HepG2 (cell line): ENCODE measurements around the gene TXNRD2. TPM values are rescaled to one million over a fixed set of nuclear protein-coding genes. Genes with fewer than 3 reads are reported as not detected.
A peak's percentile ranks its signal among the peaks of the same experiment; 100 is the strongest.

Experiments used
- FIP1L1 ChIP-seq: fragments of 200-400 bp; formaldehyde crosslinking; IDR thresholded peaks from 2 replicates; pipeline ENCODE4 v1.6.1; 2018; ENCODE audit warnings: low read depth, mild to moderate bottlenecking, low read length, moderate library complexity, borderline replicate concordance; ENCODE audit not compliant: insufficient read depth
- GPN1 ChIP-seq: sonication (generic); formaldehyde crosslinking; IDR thresholded peaks from 2 replicates; pipeline ENCODE4 v1.5.1; 2020; ENCODE audit warnings: missing genetic modification reagents, borderline replicate concordance
- GZF1 ChIP-seq: sonication (generic); formaldehyde crosslinking; IDR thresholded peaks from 2 replicates; pipeline ENCODE4 v1.5.1; 2020; ENCODE audit warnings: mild to moderate bottlenecking, missing genetic modification reagents
- HOXD1 ChIP-seq: sonication (generic); formaldehyde crosslinking; IDR thresholded peaks from 2 replicates; pipeline ENCODE4 v1.5.0; 2020; ENCODE audit warnings: missing genetic modification reagents
- KLF15 ChIP-seq: sonication (generic); formaldehyde crosslinking; IDR thresholded peaks from 2 replicates; pipeline ENCODE4 v1.8.1; 2023; ENCODE audit warnings: borderline replicate concordance, mild to moderate bottlenecking, inconsistent platforms, missing genetic modification reagents, mixed read lengths
- PAX8 ChIP-seq: sonication (generic); formaldehyde crosslinking; IDR thresholded peaks from 2 replicates; pipeline ENCODE4 v1.8.0; 2022; ENCODE audit warnings: mild to moderate bottlenecking, missing genetic modification reagents, borderline replicate concordance
- PLRG1 ChIP-seq: fragments of 450-650 bp; conservative IDR thresholded peaks from 2 replicates; pipeline ENCODE4 v1.6.1; 2016
- RFX1 ChIP-seq: fragments of 450-650 bp; IDR thresholded peaks from 2 replicates; pipeline ENCODE4 v1.6.1; 2017
- SAFB2 ChIP-seq: sonication (generic); formaldehyde crosslinking; IDR thresholded peaks from 2 replicates; pipeline ENCODE4 v1.5.1; 2020; ENCODE audit warnings: missing genetic modification reagents, low read depth, mild to moderate bottlenecking, borderline replicate concordance
- U2AF2 ChIP-seq: fragments of 200-400 bp; formaldehyde crosslinking; IDR thresholded peaks from 2 replicates; pipeline ENCODE4 v1.6.1; 2017; ENCODE audit warnings: low read depth, mild to moderate bottlenecking, low read length
- ZBTB42 ChIP-seq: sonication (generic); formaldehyde crosslinking; IDR thresholded peaks from 2 replicates; pipeline ENCODE4 v1.5.0; 2020; ENCODE audit warnings: mild to moderate bottlenecking, missing genetic modification reagents
- ZFX ChIP-seq: sonication (generic); formaldehyde crosslinking; IDR thresholded peaks from 2 replicates; pipeline ENCODE4 v1.4.0; 2020; ENCODE audit warnings: mild to moderate bottlenecking, low read depth, missing genetic modification reagents, moderate library complexity
- ZNF274 ChIP-seq: sonication (generic); formaldehyde crosslinking; IDR thresholded peaks from 2 replicates; pipeline ENCODE4 v1.5.1; 2020; ENCODE audit warnings: mild to moderate bottlenecking, missing genetic modification reagents
- ZNF563 ChIP-seq: sonication (generic); formaldehyde crosslinking; IDR thresholded peaks from 2 replicates; pipeline ENCODE4 v1.8.0; 2022; ENCODE audit warnings: mild to moderate bottlenecking, moderate library complexity, missing genetic modification reagents
- ZNF598 ChIP-seq: sonication (generic); formaldehyde crosslinking; IDR thresholded peaks from 2 replicates; pipeline ENCODE4 v1.5.1; 2020; ENCODE audit warnings: mild to moderate bottlenecking, missing genetic modification reagents, borderline replicate concordance
- polyA plus RNA-seq, 8 experiments: library from polyadenylated mRNA; depleted of rRNA in 3 of 8; stranded (reverse) in 7 of 8; unstranded in 1 of 8; fragments of >200 nt; fragmentation: Illumina TruSeq in 4 of 8; extraction: Trizol in 4 of 8; gene quantifications; 2 replicates each; pipeline versions ENCODE4 v1.2.1 to v1.2.3, GENCODE V29; 2011 to 2016; ENCODE audit warnings: low read depth in 4 of 8, missing spikeins in 1 of 8, mixed read lengths in 1 of 8; ENCODE audit not compliant: insufficient read depth in 1 of 8
- total RNA-seq, 5 experiments: library from RNA; depleted of rRNA; stranded (reverse); fragments of >200 nt; fragmentation: Illumina TruSeq; extraction: Trizol; gene quantifications; 2 replicates each; pipeline ENCODE4 v1.2.3, GENCODE V29; 2016; ENCODE audit warnings: low read depth in 1 of 5
- TF ChIP-seq, protein P1 (sequence below): sonication (generic); formaldehyde crosslinking; IDR thresholded peaks from 2 replicates; pipeline ENCODE4 v1.4.0; 2020; ENCODE audit warnings: missing genetic modification reagents
- TF ChIP-seq, protein P2 (sequence below): sonication (generic); formaldehyde crosslinking; IDR thresholded peaks from 2 replicates; pipeline ENCODE4 v1.4.0; 2020; ENCODE audit warnings: mild to moderate bottlenecking, missing genetic modification reagents
- TF ChIP-seq, protein P3 (sequence below): sonication (generic); formaldehyde crosslinking; IDR thresholded peaks from 2 replicates; pipeline ENCODE4 v1.5.0; 2020; ENCODE audit warnings: mild to moderate bottlenecking, missing genetic modification reagents
- TF ChIP-seq, protein P4 (sequence below): sonication (generic); formaldehyde crosslinking; IDR thresholded peaks from 2 replicates; pipeline ENCODE4 v1.4.0; 2020; ENCODE audit warnings: missing genetic modification reagents

Gene TXNRD2
- total and polyA plus RNA-seq, 2 of the 13 experiments (the other 11 are each of a cell fraction or from before 2014, with no cell fraction given), result 17.5 to 18.6 TPM

DNA sequence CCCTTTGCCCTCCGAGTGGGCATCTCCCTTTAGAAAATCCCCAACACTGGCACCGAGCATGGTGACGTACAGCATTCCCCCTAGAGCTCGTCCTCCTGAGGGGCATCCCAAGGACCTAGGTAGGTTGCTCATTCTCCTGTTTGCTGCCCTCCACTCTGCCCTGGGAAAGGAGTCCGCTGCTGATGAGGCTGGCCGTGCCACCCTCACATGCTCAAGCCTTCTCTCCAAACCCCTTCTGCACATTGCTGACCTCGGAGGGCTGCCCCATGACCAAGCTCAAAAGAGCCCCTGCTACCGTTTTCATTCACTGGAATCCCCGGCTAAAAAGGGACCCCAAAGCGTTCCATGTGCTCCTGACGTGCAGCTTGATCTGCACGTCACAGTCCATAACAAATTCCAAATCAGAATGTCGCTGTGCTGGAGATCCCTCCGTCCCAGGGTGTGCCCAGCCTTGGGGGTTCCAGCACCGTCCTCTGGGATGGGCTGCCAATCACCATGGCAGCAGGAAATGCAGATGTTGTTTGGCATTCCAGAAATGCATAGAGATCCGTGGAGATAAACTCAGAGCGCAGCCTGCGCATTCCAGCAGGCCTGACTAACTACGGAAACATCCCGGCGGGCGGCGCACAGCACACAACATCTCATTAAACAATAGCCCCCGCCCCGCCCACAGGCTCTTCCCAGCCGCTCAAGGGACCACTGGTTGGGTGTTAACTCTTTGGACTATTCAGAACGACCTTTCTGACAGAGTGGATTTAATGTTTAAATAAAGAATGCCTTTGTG, 60.6 kb downstream of the TXNRD2 start (continued):
- TF ChIP-seq, protein P1, sequence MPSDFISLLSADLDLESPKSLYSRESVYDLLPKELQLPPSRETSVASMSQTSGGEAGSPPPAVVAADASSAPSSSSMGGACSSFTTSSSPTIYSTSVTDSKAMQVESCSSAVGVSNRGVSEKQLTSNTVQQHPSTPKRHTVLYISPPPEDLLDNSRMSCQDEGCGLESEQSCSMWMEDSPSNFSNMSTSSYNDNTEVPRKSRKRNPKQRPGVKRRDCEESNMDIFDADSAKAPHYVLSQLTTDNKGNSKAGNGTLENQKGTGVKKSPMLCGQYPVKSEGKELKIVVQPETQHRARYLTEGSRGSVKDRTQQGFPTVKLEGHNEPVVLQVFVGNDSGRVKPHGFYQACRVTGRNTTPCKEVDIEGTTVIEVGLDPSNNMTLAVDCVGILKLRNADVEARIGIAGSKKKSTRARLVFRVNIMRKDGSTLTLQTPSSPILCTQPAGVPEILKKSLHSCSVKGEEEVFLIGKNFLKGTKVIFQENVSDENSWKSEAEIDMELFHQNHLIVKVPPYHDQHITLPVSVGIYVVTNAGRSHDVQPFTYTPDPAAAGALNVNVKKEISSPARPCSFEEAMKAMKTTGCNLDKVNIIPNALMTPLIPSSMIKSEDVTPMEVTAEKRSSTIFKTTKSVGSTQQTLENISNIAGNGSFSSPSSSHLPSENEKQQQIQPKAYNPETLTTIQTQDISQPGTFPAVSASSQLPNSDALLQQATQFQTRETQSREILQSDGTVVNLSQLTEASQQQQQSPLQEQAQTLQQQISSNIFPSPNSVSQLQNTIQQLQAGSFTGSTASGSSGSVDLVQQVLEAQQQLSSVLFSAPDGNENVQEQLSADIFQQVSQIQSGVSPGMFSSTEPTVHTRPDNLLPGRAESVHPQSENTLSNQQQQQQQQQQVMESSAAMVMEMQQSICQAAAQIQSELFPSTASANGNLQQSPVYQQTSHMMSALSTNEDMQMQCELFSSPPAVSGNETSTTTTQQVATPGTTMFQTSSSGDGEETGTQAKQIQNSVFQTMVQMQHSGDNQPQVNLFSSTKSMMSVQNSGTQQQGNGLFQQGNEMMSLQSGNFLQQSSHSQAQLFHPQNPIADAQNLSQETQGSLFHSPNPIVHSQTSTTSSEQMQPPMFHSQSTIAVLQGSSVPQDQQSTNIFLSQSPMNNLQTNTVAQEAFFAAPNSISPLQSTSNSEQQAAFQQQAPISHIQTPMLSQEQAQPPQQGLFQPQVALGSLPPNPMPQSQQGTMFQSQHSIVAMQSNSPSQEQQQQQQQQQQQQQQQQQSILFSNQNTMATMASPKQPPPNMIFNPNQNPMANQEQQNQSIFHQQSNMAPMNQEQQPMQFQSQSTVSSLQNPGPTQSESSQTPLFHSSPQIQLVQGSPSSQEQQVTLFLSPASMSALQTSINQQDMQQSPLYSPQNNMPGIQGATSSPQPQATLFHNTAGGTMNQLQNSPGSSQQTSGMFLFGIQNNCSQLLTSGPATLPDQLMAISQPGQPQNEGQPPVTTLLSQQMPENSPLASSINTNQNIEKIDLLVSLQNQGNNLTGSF (CRISPR knock-in tag), result no peak
- TF ChIP-seq RFX1, result peak; percentile 89
- TF ChIP-seq GZF1 (CRISPR knock-in tag), result no peak
- no peak for TF ChIP-seq PAX8 (CRISPR knock-in tag)
- no peak for TF ChIP-seq PLRG1
- TF ChIP-seq ZBTB42, result peak; percentile 98
- TF ChIP-seq U2AF2, result no peak
- TF ChIP-seq ZNF598 (CRISPR knock-in tag), result 0 out of 2 replicates have a peak, but pooled peaks have one; percentile 3
- no peak for TF ChIP-seq FIP1L1
- no peak for TF ChIP-seq ZNF274
- TF ChIP-seq GPN1, result no peak
- peak; percentile 41; the same call in 1 of the 2 replicates for TF ChIP-seq ZFX (CRISPR knock-in tag)
- TF ChIP-seq ZNF563 (CRISPR knock-in tag), result no peak
- TF ChIP-seq HOXD1 (CRISPR knock-in tag), result no peak
- TF ChIP-seq, protein P2, sequence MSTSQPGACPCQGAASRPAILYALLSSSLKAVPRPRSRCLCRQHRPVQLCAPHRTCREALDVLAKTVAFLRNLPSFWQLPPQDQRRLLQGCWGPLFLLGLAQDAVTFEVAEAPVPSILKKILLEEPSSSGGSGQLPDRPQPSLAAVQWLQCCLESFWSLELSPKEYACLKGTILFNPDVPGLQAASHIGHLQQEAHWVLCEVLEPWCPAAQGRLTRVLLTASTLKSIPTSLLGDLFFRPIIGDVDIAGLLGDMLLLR (CRISPR knock-in tag), result no peak
- TF ChIP-seq, protein P3, sequence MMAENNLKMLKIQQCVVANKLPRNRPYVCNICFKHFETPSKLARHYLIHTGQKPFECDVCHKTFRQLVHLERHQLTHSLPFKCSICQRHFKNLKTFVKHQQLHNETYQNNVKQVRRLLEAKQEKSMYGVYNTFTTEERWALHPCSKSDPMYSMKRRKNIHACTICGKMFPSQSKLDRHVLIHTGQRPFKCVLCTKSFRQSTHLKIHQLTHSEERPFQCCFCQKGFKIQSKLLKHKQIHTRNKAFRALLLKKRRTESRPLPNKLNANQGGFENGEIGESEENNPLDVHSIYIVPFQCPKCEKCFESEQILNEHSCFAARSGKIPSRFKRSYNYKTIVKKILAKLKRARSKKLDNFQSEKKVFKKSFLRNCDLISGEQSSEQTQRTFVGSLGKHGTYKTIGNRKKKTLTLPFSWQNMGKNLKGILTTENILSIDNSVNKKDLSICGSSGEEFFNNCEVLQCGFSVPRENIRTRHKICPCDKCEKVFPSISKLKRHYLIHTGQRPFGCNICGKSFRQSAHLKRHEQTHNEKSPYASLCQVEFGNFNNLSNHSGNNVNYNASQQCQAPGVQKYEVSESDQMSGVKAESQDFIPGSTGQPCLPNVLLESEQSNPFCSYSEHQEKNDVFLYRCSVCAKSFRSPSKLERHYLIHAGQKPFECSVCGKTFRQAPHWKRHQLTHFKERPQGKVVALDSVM (CRISPR knock-in tag), result 0 out of 2 replicates have a peak, but pooled peaks have one; percentile 24
- no peak for TF ChIP-seq SAFB2 (CRISPR knock-in tag)
- no peak for TF ChIP-seq KLF15 (CRISPR knock-in tag)
- TF ChIP-seq, protein P4, sequence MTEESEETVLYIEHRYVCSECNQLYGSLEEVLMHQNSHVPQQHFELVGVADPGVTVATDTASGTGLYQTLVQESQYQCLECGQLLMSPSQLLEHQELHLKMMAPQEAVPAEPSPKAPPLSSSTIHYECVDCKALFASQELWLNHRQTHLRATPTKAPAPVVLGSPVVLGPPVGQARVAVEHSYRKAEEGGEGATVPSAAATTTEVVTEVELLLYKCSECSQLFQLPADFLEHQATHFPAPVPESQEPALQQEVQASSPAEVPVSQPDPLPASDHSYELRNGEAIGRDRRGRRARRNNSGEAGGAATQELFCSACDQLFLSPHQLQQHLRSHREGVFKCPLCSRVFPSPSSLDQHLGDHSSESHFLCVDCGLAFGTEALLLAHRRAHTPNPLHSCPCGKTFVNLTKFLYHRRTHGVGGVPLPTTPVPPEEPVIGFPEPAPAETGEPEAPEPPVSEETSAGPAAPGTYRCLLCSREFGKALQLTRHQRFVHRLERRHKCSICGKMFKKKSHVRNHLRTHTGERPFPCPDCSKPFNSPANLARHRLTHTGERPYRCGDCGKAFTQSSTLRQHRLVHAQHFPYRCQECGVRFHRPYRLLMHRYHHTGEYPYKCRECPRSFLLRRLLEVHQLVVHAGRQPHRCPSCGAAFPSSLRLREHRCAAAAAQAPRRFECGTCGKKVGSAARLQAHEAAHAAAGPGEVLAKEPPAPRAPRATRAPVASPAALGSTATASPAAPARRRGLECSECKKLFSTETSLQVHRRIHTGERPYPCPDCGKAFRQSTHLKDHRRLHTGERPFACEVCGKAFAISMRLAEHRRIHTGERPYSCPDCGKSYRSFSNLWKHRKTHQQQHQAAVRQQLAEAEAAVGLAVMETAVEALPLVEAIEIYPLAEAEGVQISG (CRISPR knock-in tag), result no peak
